Neural cell (in vitro differentiated cells): ENCODE measurements around the gene BIRC5. TPM values are rescaled to one million over a fixed set of nuclear protein-coding genes. Genes with fewer than 3 reads are reported as not detected.

ENCODE experiments used
- H2AFZ ChIP-seq: fragments of 200-600, 300-800 bp; sonication (generic), shearing (Covaris generic); 2 replicates; pipeline ENCODE4 v1.6.0; 2014; ENCODE audit warnings: low read depth, mild to moderate bottlenecking, antibody characterized with exemption, low read length, moderate library complexity
- H3F3A ChIP-seq: fragments of 200-600 bp; shearing (Covaris generic); 2 replicates; pipeline ENCODE4 v1.6.1; 2016; ENCODE audit warnings: mild to moderate bottlenecking, moderate library complexity, mixed read lengths, antibody characterized with exemption, low read length; ENCODE audit not compliant: insufficient read depth, poor library complexity, severe bottlenecking
- H3K27ac ChIP-seq: fragments of 200-600, 300-800 bp; sonication (generic), shearing (Covaris generic); 2 replicates; pipeline ENCODE4 v1.5.1; 2014; ENCODE audit warnings: mild to moderate bottlenecking, low read length, moderate library complexity
- H3K27me3 ChIP-seq: fragments of 300-800, 200-600 bp; sonication (generic), shearing (Covaris generic); 2 replicates; pipeline ENCODE4 v1.6.0; 2014; ENCODE audit warnings: mild to moderate bottlenecking, low read depth, low read length, moderate library complexity; ENCODE audit not compliant: insufficient read depth
- H3K36me3 ChIP-seq: fragments of 300-800, 200-600 bp; sonication (generic), shearing (Covaris generic); 2 replicates; pipeline ENCODE4 v1.5.1; 2014; ENCODE audit warnings: mild to moderate bottlenecking, antibody characterized with exemption, low read length, moderate library complexity; ENCODE audit not compliant: insufficient read depth
- H3K4me2 ChIP-seq: fragments of 300-800, 200-600 bp; sonication (generic), shearing (Covaris generic); 2 replicates; pipeline ENCODE4 v1.6.0; 2014; ENCODE audit warnings: mild to moderate bottlenecking, low read length
- H3K4me3 ChIP-seq: fragments of 300-800, 200-600 bp; sonication (generic), shearing (Covaris generic); 2 replicates; pipeline ENCODE4 v1.5.1; 2014; ENCODE audit warnings: mild to moderate bottlenecking, low read length, moderate library complexity
- H3K79me2 ChIP-seq: fragments of 200-600 bp; shearing (Covaris generic); replicated peaks from 2 replicates; pipeline ENCODE4 v1.6.0; 2014; ENCODE audit warnings: mild to moderate bottlenecking, low read length, moderate library complexity; ENCODE audit not compliant: insufficient read depth
- H3K9ac ChIP-seq: fragments of 300-800, 200-600 bp; sonication (generic), shearing (Covaris generic); 2 replicates; pipeline ENCODE4 v1.6.1; 2016; ENCODE audit warnings: mild to moderate bottlenecking, low read length, mixed read lengths
- H3K9me2 ChIP-seq: fragments of 200-600 bp; shearing (Covaris generic); 2 replicates; pipeline ENCODE4 v1.6.1; 2016; ENCODE audit warnings: mild to moderate bottlenecking, low read length, mixed read lengths; ENCODE audit not compliant: insufficient read depth
- H3K9me3 ChIP-seq: fragments of 200-600, 300-800 bp; sonication (generic), shearing (Covaris generic); 2 replicates; pipeline ENCODE4 v1.6.1; 2016; ENCODE audit warnings: mild to moderate bottlenecking, mixed run types, low read length, moderate library complexity, mixed read lengths
- H4K20me1 ChIP-seq: fragments of 200-600 bp; shearing (Covaris generic); 2 replicates; pipeline ENCODE4 v1.6.1; 2016; ENCODE audit warnings: mild to moderate bottlenecking, mixed run types; ENCODE audit not compliant: insufficient read depth
- CTCF ChIP-seq: fragments of 450-650 bp; IDR thresholded peaks from 2 replicates; pipeline ENCODE4 v1.5.1; 2014; ENCODE audit warnings: antibody characterized with exemption, mild to moderate bottlenecking, moderate library complexity; ENCODE audit not compliant: poor library complexity, severe bottlenecking
- EP300 ChIP-seq: fragments of 450-650 bp; conservative IDR thresholded peaks from 2 replicates; pipeline ENCODE4 v1.6.1; 2014; ENCODE audit warnings: antibody characterized with exemption, mild to moderate bottlenecking, moderate library complexity; ENCODE audit not compliant: poor library complexity, severe bottlenecking
- EZH2 ChIP-seq: fragments of 200-600, 300-800 bp; shearing (Covaris generic), sonication (generic); IDR thresholded peaks from 2 replicates; pipeline ENCODE4 v1.6.1; 2014; ENCODE audit warnings: antibody characterized with exemption, low read length, borderline replicate concordance, mild to moderate bottlenecking; ENCODE audit not compliant: insufficient read depth, poor library complexity, severe bottlenecking
- MXI1 ChIP-seq: fragments of 450-650 bp; conservative IDR thresholded peaks from 2 replicates; pipeline ENCODE4 v1.6.1; 2014; ENCODE audit warnings: antibody characterized with exemption, mild to moderate bottlenecking; ENCODE audit not compliant: poor library complexity, severe bottlenecking
- POLR2AphosphoS5 ChIP-seq: IDR thresholded peaks from 2 replicates; pipeline ENCODE4 v1.6.1; 2012
- RAD21 ChIP-seq: fragments of 450-650 bp; conservative IDR thresholded peaks from 2 replicates; pipeline ENCODE4 v1.6.1; 2014; ENCODE audit warnings: antibody characterized with exemption, mild to moderate bottlenecking, moderate library complexity
- REST ChIP-seq: IDR thresholded peaks from 2 replicates; pipeline ENCODE4 v1.6.1; 2012; ENCODE audit warnings: borderline replicate concordance
- SMC3 ChIP-seq: fragments of 450-650 bp; conservative IDR thresholded peaks from 2 replicates; pipeline ENCODE4 v1.6.1; 2014; ENCODE audit warnings: antibody characterized with exemption, mild to moderate bottlenecking, moderate library complexity; ENCODE audit not compliant: poor library complexity
- TAF1 ChIP-seq: IDR thresholded peaks from 2 replicates; pipeline ENCODE4 v1.6.1; 2012; ENCODE audit warnings: low read depth
- polyA plus RNA-seq: library from polyadenylated mRNA; depleted of rRNA; stranded (reverse); fragments of >200 nt; gene quantifications from 2 replicates; pipeline ENCODE4 v1.2.3, GENCODE V29; 2014

The BIRC5 gene
- polyA plus RNA-seq, 1 donor from 2014 or later: 1.4 TPM

- TF ChIP-seq CTCF: no peak
These were observed 11.2 kb downstream of the BIRC5 start (continued) for GRCh38 chr17:78225088-78225865.

GRCh38 chr17:78226055-78226758, 12.2 kb downstream of the BIRC5 start:
- Histone ChIP-seq H3K4me3 (no peak overlapping the region), H3K27ac (no peak overlapping the region), H3K27me3 (peaks cover 11% of the 10 kb centered on the region), H3K9me2 (no peaks in the 10 kb centered on the region), H3F3A (no peaks in the 10 kb centered on the region), H2AFZ (no peak overlapping the region), H3K4me2 (no peak overlapping the region), H3K9ac (no peak overlapping the region), H3K36me3 (no peaks in the 10 kb centered on the region), H3K79me2 (no peaks in the 10 kb centered on the region), H3K9me3 (no peaks in the 10 kb centered on the region), H4K20me1 (no peaks in the 10 kb centered on the region)
- no peak for TF ChIP-seq EZH2
- no peak for TF ChIP-seq SMC3
- TF ChIP-seq MXI1: no peak
- TF ChIP-seq TAF1: no peak
- TF ChIP-seq REST: no peak
- no peak for TF ChIP-seq POLR2AphosphoS5
- no peak for TF ChIP-seq EP300
- no peak for TF ChIP-seq RAD21
- TF ChIP-seq CTCF: no peak
